Measurements from ENCODE around the gene GATAD2B.
"Not testable (repeated sequence)": the region's sequence is repeated elsewhere in the genome, so short reads cannot be mapped to it uniquely, and the experiment has no call there.

Gene GATAD2B

DNA sequence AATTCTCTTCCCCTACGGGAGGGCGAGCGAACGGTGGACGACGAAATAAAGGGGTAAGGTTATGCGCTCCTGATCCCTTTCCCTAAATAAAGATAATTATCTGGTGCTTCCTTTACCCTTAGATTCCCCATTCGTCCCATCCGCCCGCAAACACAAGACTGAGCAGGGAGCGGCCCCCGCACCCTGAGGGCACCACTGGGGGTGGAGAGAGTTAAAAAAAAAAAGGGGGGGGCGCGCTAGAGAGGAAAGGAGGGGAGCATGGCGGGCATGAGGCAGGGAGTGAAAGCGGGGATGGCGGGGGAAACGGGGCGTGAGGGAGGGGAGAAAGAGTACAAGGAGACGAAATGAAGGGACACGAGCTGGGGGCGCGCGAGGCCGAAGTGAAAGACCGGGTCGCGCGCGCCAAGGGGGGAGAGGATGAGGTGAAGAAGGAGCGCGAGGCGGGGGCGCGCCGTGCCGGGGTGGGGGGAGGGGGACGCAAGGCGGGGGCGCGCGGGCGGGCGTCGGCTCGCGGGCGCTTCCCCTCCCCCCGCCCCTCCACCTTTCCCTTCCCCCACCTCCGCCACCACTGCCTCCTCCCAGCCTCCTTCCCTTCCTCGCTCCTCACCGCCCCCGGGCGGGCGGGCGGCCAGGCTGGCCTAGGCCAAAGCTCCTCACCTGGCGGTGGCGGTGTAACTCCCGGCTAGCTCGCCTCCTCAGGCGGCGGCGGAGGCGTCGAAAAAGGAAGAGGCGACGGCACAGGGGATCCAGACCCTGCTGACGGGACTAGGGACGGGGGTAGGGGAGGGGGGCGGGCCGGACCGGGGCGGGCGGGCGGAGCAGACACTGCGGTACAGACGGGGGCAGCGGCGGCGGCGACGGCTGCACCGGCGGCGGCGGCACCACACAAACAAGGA is 448 bp downstream of the GATAD2B start:
- Histone ChIP-seq H3K27ac (ENCODE audit: low read length) (peak overlapping the region; percentile 90), H3K36me3 (ENCODE audit: insufficient read depth, low read depth, low read length) (peaks cover 9% of the 10 kb centered on the region; the same call in 1 of the 2 replicates), H3K4me3 (ENCODE audit: low read length) (peak overlapping the region; percentile 94), H3K9ac (ENCODE audit: low read depth, low read length) (peak overlapping the region; percentile 96), H3K9me3 (ENCODE audit: insufficient read depth, low read depth, low read length) (no peaks in the 10 kb centered on the region), H3K27me3 (ENCODE audit: insufficient read depth, low read length) (no peaks in the 10 kb centered on the region), H3K4me1 (ENCODE audit: insufficient read depth, low read length) (peaks cover 15% of the 10 kb centered on the region)

DNA sequence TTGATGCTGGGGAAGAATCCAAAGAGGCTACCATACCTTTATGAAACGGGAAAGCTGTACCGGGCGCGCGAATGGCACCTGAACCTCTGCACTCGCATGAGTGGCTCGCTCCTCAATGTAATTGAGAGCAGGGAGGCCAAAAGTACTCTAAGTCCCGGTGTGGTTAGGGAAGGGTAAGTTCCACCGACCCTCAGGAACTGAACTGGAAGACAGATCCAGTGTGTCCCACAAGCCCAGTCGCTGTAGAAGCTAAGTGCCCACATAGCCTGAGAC is 1.0 kb downstream of the GATAD2B start:
- Histone ChIP-seq H3K9ac (ENCODE audit: low read depth, low read length) (peak overlapping the region; percentile 96), H3K4me1 (ENCODE audit: insufficient read depth, low read length) (peaks cover 15% of the 10 kb centered on the region), H3K27me3 (ENCODE audit: insufficient read depth, low read length) (no peaks in the 10 kb centered on the region), H3K36me3 (ENCODE audit: insufficient read depth, low read depth, low read length) (peaks cover 9% of the 10 kb centered on the region; the same call in 1 of the 2 replicates), H3K4me3 (ENCODE audit: low read length) (peak overlapping the region; percentile 94), H3K9me3 (ENCODE audit: insufficient read depth, low read depth, low read length) (no peaks in the 10 kb centered on the region), H3K27ac (ENCODE audit: low read length) (peak overlapping the region; percentile 90)

DNA sequence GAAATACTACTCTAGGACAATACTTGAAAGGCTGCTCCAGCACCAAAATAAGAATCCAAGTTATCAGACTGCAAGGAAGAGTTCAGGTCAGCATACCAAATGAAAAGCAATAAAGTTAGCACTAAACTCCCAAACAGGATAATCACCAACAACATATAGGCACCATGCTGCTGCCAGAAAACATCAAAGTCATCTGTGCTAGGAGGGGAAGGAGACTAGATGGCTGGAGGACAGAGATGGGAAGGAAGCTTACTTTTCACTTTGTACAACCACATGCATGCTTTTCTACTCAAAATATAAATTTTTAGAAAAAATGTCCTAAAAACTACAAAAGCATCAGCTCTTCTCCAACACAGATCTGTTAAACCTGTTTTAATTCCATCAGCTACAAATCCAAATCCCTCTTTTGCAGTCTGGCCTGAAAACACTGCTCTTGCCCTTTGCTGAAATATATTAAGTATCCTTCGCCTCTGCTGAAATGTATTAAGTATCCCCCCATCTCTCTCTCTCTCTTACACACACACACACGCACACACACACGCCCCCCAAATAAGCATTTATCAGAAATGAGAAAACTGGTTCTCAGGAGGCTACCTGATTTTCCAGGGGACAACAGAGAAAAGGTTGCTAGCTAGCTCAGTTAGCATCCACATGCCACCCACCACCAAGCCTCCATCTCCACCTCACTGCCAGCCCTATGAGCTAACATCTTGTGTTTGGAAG is 1.5 kb downstream of the GATAD2B start:
- Histone ChIP-seq H3K4me1 (ENCODE audit: insufficient read depth, low read length) (peaks cover 15% of the 10 kb centered on the region), H3K27me3 (ENCODE audit: insufficient read depth, low read length) (no peaks in the 10 kb centered on the region), H3K9ac (ENCODE audit: low read depth, low read length) (peak overlapping the region; percentile 96), H3K4me3 (ENCODE audit: low read length) (peak overlapping the region; percentile 94), H3K36me3 (ENCODE audit: insufficient read depth, low read depth, low read length) (peaks cover 10% of the 10 kb centered on the region; the same call in 1 of the 2 replicates), H3K27ac (ENCODE audit: low read length) (peak overlapping the region; percentile 90), H3K9me3 (ENCODE audit: insufficient read depth, low read depth, low read length) (no peaks in the 10 kb centered on the region)

DNA sequence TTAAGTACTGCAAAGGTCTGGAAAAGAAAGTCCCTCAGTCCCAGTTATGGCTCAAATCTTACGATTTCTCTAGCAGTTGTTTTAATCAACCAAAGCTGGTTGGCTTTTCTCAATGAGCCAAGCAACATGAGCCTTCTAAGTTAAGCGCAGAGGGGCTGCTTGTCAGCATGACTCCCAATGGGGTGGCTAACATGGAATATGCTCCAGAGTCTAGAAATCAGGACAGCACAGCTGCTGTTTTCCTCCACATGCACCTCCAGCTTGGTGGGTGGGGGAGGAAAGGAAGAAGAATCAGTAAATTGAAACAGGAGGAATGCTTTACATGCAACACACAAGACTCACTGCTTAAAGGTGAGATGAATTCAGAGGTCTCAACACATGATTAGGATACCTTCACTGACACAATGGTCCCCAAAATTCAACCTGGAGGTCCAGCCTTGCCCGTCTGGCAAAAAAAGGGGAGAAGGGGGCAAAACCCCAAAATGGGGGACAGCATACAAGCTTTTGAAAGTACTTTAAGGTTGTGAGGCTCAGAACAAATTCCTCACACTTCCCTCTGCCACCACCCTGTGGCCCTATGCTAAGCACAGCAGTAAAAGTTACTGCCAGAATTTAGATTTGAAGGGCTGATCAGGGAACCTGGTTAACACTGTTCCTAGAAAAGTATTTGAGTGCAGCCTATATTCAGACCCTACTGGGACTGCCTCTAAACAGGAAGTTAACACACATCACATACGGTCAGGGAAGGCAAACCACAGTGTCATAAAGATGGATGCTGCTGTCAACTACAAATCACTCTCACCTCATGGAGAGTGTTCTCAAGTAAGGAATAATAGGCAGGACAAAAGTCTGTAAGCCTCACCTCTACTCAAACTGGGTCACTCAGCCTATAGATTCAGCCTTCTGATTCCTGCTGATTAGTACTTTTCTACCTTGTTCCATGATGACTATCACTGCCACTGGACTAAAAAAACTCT is 2.6 kb downstream of the GATAD2B start:
- peaks cover 15% of the 10 kb centered on the region for H3K4me1 ChIP-seq (ENCODE audit: insufficient read depth, low read length)
- peaks cover 15% of the 10 kb centered on the region; the same call in 1 of the 2 replicates for H3K36me3 ChIP-seq (ENCODE audit: insufficient read depth, low read depth, low read length)
- no peak overlapping the region for H3K27ac ChIP-seq (ENCODE audit: low read length)
- H3K9ac ChIP-seq (ENCODE audit: low read depth, low read length): peak overlapping the region; percentile 96; the same call in 1 of the 2 replicates
- no peaks in the 10 kb centered on the region for H3K9me3 ChIP-seq (ENCODE audit: insufficient read depth, low read depth, low read length)
- H3K27me3 ChIP-seq (ENCODE audit: insufficient read depth, low read length): no peaks in the 10 kb centered on the region
- peak overlapping the region; percentile 94; the same call in 1 of the 2 replicates for H3K4me3 ChIP-seq (ENCODE audit: low read length)

DNA sequence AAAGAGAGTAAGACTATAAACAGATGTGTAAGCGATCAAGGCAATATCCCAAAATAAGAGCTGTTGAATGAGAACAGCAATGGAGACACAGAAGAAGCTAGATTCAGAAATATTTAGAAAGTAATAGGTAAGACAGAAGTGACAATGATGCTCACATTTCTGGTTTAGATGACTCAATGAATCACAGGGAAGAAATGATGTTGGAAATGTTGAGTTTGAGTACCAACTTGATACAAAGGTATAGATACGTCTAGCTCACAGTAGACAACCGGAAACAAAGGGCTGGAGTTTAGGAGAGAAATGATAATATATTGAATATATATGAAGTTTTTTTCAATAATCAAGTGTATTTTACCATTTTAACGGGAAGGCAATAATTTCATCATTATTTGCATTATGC is 6.5 kb downstream of the GATAD2B start:
- peaks cover 15% of the 10 kb centered on the region; the same call in 1 of the 2 replicates for H3K36me3 ChIP-seq (ENCODE audit: insufficient read depth, low read depth, low read length)
- no peak overlapping the region for H3K4me3 ChIP-seq (ENCODE audit: low read length)
- no peaks in the 10 kb centered on the region for H3K9me3 ChIP-seq (ENCODE audit: insufficient read depth, low read depth, low read length)
- H3K27me3 ChIP-seq (ENCODE audit: insufficient read depth, low read length): no peaks in the 10 kb centered on the region
- no peak overlapping the region for H3K27ac ChIP-seq (ENCODE audit: low read length)
- H3K4me1 ChIP-seq (ENCODE audit: insufficient read depth, low read length): peaks cover 15% of the 10 kb centered on the region
- H3K9ac ChIP-seq (ENCODE audit: low read depth, low read length): no peak overlapping the region

DNA sequence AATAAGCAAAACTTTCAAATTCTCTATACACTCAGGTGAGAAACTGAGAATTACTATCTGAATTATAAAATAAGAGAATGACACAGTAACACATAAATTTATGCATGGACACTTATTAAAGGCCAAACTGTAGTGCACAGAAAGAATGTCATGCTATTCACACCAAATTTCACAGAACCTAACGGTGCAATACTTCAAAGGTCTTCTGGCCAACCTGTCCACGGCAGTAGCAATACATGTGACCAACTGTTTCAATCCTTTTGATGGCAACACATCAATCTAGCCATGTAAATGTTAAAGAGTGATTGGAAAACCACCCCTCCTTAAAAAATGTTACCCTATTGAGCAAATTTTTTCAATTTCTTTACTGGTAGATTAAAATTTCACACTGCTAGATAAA is 10.4 kb downstream of the GATAD2B start:
- Histone ChIP-seq H3K27ac (ENCODE audit: low read length) (no peak overlapping the region), H3K9me3 (ENCODE audit: insufficient read depth, low read depth, low read length) (no peaks in the 10 kb centered on the region), H3K36me3 (ENCODE audit: insufficient read depth, low read depth, low read length) (peaks cover 6% of the 10 kb centered on the region; the same call in 1 of the 2 replicates), H3K4me1 (ENCODE audit: insufficient read depth, low read length) (no peaks in the 10 kb centered on the region), H3K9ac (ENCODE audit: low read depth, low read length) (no peak overlapping the region), H3K4me3 (ENCODE audit: low read length) (no peak overlapping the region), H3K27me3 (ENCODE audit: insufficient read depth, low read length) (no peaks in the 10 kb centered on the region)

DNA sequence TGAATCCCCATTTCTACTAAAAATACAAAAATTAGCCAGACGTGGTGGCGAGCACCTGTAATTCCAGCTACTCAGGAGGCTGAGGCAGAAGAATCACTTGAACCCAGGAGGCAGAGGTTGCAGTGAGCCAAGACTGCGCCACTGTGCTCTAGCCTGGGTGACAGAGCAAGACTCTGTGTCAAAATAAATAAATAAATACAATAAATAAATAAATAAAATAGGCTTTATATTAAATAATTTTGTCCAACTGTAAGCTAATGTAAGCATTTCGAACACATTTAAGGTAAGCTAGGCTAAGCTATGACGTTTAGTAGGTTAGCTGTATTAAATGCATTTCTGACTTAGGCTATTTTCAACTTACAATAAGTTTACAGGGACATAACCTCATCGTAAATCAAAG is 12.2 kb downstream of the GATAD2B start:
- H3K9me3 ChIP-seq (ENCODE audit: insufficient read depth, low read depth, low read length); H3K36me3 ChIP-seq (ENCODE audit: insufficient read depth, low read depth, low read length); H3K27ac ChIP-seq (ENCODE audit: low read length); H3K4me1 ChIP-seq (ENCODE audit: insufficient read depth, low read length); H3K27me3 ChIP-seq (ENCODE audit: insufficient read depth, low read length); H3K4me3 ChIP-seq (ENCODE audit: low read length); H3K9ac ChIP-seq (ENCODE audit: low read depth, low read length): not testable (repeated sequence)

DNA sequence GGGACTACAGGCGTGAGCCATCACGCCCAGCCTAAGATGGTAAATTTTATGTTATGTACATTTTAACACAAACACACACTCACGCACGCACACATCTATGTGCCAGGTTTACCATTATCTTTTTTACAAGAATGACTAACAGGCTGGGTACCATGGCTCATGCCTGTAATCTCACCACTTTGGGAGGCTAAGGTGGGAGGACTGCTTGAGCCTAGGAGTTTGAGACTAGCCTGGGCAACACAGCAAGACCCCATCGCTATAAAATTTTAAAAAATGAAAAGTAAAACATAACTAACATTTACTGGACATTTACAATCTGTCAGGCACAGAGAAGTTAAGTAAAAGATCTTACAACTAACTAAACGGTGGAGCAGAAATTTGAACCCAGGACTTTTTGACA is 14.7 kb downstream of the GATAD2B start:
- Histone ChIP-seq H3K9ac (ENCODE audit: low read depth, low read length) (no peak overlapping the region), H3K4me1 (ENCODE audit: insufficient read depth, low read length) (no peaks in the 10 kb centered on the region), H3K9me3 (ENCODE audit: insufficient read depth, low read depth, low read length) (no peaks in the 10 kb centered on the region), H3K4me3 (ENCODE audit: low read length) (no peak overlapping the region), H3K27ac (ENCODE audit: low read length) (no peak overlapping the region), H3K27me3 (ENCODE audit: insufficient read depth, low read length) (no peaks in the 10 kb centered on the region), H3K36me3 (ENCODE audit: insufficient read depth, low read depth, low read length) (no peaks in the 10 kb centered on the region)

DNA sequence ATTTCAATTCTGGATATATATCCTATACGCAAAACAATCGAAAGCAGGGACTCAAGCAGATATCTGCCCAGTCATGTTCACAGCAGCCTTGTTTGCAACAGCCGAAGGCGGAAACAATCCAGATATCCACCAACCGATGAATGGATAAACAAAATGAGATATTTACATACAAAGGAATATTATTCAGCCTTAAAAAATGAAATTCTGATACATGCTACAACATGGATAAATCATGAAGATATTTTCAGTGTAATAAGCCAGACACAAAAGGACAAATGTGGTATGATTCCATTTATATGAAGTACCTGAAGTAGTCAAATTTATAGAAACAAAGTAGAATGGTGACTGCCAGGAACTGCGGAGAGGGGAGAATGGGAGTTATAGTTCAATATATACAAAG is 15.6 kb downstream of the GATAD2B start:
- H3K27ac ChIP-seq (ENCODE audit: low read length): no peak overlapping the region
- no peaks in the 10 kb centered on the region for H3K36me3 ChIP-seq (ENCODE audit: insufficient read depth, low read depth, low read length)
- H3K4me3 ChIP-seq (ENCODE audit: low read length): no peak overlapping the region
- no peaks in the 10 kb centered on the region for H3K4me1 ChIP-seq (ENCODE audit: insufficient read depth, low read length)
- H3K9me3 ChIP-seq (ENCODE audit: insufficient read depth, low read depth, low read length): no peaks in the 10 kb centered on the region
- H3K9ac ChIP-seq (ENCODE audit: low read depth, low read length): no peak overlapping the region
- H3K27me3 ChIP-seq (ENCODE audit: insufficient read depth, low read length): no peaks in the 10 kb centered on the region

DNA sequence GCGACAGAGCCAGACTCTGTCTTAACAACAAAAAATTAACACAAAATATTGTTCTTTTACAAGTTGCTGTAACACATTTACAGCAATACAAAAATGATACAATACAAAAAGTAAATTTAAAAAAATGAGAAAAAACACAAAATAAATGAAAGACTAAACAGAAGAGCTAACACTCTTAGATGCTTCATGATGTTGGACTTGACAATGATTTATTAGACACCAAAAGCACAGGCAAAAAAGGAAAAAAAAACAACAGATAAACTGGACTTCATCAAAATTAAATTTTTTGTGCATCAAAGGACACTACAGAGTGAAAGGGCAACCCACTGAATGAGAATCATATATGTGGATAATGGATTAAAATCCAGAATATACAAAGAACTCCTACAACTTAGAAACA is 16.4 kb downstream of the GATAD2B start:
- no peaks in the 10 kb centered on the region for H3K9me3 ChIP-seq (ENCODE audit: insufficient read depth, low read depth, low read length)
- no peak overlapping the region for H3K9ac ChIP-seq (ENCODE audit: low read depth, low read length)
- H3K27ac ChIP-seq (ENCODE audit: low read length): no peak overlapping the region
- H3K4me1 ChIP-seq (ENCODE audit: insufficient read depth, low read length): no peaks in the 10 kb centered on the region
- no peaks in the 10 kb centered on the region for H3K36me3 ChIP-seq (ENCODE audit: insufficient read depth, low read depth, low read length)
- no peaks in the 10 kb centered on the region for H3K27me3 ChIP-seq (ENCODE audit: insufficient read depth, low read length)
- H3K4me3 ChIP-seq (ENCODE audit: low read length): no peak overlapping the region

DNA sequence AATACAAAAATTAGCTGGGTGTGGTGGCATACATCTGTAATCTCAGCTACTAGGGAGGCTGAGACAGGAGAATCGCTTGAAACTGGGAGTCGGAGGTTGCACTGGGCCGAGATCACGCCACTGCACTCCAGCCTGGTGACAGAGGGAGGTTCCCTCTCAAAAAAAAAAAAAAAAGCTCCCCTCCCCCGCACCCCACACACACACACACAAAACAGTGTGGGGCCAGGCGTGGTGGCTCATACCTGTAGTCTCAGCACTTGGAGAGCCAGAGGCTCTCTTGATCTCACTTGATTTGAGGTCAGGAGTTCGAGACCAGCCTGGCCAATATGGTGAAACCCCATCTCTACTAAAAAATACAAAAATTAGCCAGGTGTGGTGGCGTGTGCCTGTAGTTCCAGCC is 16.9 kb downstream of the GATAD2B start:
- H3K4me3 ChIP-seq (ENCODE audit: low read length); H3K27me3 ChIP-seq (ENCODE audit: insufficient read depth, low read length); H3K9ac ChIP-seq (ENCODE audit: low read depth, low read length); H3K27ac ChIP-seq (ENCODE audit: low read length); H3K9me3 ChIP-seq (ENCODE audit: insufficient read depth, low read depth, low read length); H3K4me1 ChIP-seq (ENCODE audit: insufficient read depth, low read length); H3K36me3 ChIP-seq (ENCODE audit: insufficient read depth, low read depth, low read length): not testable (repeated sequence)

Data from iPS-20b (cell line).